ENCODE measurements around the gene TMEM138.

- no peak for TF ChIP-seq POLR2AphosphoS5 (IDR thresholded peaks at IDR 0.05; ENCODE audit: low read depth, low read length)
- no peak for TF ChIP-seq NFYB (CRISPR knock-in tag; IDR thresholded peaks at IDR 0.05)
- no peak for TF ChIP-seq CTCF (CRISPR knock-in tag; IDR thresholded peaks at IDR 0.05)
- no peak for TF ChIP-seq EZH2 (conservative IDR thresholded peaks at IDR 0.05; ENCODE audit: low read depth, low read length)
- no peak for TF ChIP-seq NR2F1 (CRISPR knock-in tag; IDR thresholded peaks at IDR 0.05)
Measured at GRCh38 chr11:61416941-61417340, 54.8 kb downstream of the TMEM138 start.
